ENCODE data around the gene FGD5. TPM values are rescaled to one million over a fixed set of nuclear protein-coding genes. Genes with fewer than 3 reads are reported as not detected.
"Not testable (repeated sequence)": the region's sequence is repeated elsewhere in the genome, so short reads cannot be mapped to it uniquely, and the experiment has no call there.

FGD5 gene
- total RNA-seq, 4 donors from 2014 or later: 3.8 to 10.2 (median 7.6) TPM

DNA sequence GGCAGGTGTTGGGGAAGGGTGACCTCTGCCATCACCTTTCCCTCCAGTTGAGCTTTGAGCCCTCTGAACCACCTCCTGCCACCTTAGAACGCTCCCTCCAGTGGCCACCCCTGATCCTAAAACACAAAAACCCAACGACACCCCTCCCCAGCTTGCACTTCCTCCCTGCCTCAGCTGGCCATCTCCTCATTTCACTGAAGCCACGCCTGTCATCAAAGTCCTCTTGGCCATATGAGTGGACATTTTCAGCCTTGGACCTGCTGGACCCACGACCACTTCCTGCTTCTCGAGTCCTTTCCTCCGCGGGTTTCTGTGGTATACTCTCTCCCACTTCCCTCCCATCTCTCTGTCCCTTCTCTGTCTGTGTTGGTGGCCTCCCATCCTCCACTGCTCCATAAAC is 80.2 kb downstream of the FGD5 start:
- intact Hi-C loops (cut with DNase I; ENCODE audit: low total_unique reads): no loop called here
- no peak overlapping the region for H3K4me3 ChIP-seq (ENCODE audit: low read depth, poor library complexity, severe bottlenecking)
- DNase-seq (ENCODE audit: low spot score in 2 of 2): no peak
- no peak for TF ChIP-seq POLR2A (IDR thresholded peaks at IDR 0.05)
- TF ChIP-seq, protein P1, sequence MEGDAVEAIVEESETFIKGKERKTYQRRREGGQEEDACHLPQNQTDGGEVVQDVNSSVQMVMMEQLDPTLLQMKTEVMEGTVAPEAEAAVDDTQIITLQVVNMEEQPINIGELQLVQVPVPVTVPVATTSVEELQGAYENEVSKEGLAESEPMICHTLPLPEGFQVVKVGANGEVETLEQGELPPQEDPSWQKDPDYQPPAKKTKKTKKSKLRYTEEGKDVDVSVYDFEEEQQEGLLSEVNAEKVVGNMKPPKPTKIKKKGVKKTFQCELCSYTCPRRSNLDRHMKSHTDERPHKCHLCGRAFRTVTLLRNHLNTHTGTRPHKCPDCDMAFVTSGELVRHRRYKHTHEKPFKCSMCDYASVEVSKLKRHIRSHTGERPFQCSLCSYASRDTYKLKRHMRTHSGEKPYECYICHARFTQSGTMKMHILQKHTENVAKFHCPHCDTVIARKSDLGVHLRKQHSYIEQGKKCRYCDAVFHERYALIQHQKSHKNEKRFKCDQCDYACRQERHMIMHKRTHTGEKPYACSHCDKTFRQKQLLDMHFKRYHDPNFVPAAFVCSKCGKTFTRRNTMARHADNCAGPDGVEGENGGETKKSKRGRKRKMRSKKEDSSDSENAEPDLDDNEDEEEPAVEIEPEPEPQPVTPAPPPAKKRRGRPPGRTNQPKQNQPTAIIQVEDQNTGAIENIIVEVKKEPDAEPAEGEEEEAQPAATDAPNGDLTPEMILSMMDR (IDR thresholded peaks at IDR 0.05): no peak
- WGBS, 2 donors: 64 to 88% methylated on average over 7 of the region's 7 CpGs

DNA sequence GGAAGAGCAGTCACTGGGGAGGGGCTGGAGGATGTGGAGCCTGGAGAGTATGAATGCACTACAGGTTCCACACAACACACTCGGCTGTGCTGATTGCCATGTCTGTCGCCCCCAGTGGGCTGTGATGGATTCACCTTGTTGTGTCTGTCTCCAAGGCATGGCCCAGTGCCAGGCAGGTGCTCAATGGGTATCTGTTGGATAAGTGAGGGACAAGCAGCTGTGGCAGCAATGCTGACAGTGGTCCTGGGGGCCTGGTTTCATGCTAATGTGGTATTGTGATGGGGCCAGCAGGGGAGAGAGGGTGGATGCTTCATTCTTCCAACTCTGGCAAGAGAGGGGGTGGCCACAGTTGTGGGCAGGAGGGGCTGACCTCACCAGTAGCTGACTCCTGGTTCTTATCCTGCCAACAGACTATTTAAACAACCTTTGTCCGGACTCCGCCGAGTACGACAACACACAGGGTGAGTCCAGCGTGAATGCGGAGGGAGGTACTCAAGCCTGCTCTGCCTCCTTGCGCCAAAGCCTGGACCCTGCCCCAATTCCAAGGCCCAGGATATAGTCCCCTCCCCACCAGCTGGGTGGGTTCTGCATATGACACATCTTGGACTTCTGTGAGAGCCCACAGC is 81.3 kb downstream of the FGD5 start:
- 91 to 93% methylated on average over 9 of the region's 9 CpGs for WGBS, 2 donors
- intact Hi-C loops (cut with DNase I; ENCODE audit: low total_unique reads): no loop called here
- DNase-seq (ENCODE audit: low spot score in 2 of 2): no peak
- H3K4me3 ChIP-seq (ENCODE audit: low read depth, poor library complexity, severe bottlenecking): no peak overlapping the region
- TF ChIP-seq, protein P1 (IDR thresholded peaks at IDR 0.05): no peak
- TF ChIP-seq POLR2A (IDR thresholded peaks at IDR 0.05): no peak

DNA sequence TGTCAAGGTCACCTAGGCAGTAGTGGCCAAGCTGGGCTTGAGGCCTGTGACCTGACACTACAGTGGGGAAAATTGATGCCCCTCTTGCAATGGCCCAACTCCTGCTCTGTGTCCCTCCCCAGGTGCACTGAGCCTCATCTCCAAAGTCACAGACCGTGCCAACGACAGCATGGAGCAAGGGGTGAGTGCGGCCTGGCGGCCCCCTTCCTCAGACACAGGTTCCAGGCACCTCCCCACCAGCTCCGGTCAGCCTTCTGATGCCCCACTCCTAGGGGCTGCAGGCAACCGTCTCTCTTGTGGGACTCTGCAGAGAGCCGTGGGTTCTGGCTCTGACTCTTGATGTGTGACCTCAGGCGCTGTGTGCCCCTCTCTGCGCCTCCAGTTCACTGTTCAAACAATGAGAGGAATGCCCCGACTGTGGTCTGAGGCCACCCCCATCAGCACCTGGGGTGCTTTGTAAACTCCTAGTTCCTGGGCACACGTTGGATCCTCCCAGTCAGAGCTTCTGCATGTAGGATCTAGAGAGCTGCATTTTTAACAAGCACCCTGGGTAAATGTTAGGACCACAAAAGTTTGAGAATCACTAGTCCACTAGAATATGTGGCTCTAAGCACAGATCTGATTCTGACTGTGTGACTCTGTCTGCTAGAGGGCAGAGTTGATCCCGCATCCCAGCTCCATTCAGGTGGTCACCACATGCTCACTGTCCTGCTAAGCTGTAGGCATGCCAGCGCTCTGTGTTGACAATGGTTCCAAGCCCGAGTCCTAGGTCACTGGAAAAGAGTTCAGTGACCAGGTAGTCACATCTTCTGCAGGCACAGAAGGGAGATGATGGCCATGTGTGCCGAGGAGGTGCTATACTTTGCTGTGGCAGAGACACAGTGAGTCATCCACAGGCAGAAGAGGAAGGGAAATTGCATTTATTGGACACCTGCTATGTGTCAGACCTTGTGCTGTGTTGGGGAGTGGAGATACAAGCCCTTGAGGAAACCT is 82.4 kb downstream of the FGD5 start:
- H3K4me3 ChIP-seq (ENCODE audit: low read depth, poor library complexity, severe bottlenecking): no peak overlapping the region
- intact Hi-C loops (cut with DNase I; ENCODE audit: low total_unique reads): no loop called here
- DNase-seq (ENCODE audit: low spot score in 2 of 2): no peak
- TF ChIP-seq POLR2A (IDR thresholded peaks at IDR 0.05): no peak
- TF ChIP-seq, protein P1 (IDR thresholded peaks at IDR 0.05): no peak
- 81 to 88% methylated on average over 13 of the region's 15 CpGs for WGBS, 2 donors

GRCh38 chr3:14902719-14903118 is 84.0 kb downstream of the FGD5 start:
- TF ChIP-seq, protein P1 (IDR thresholded peaks at IDR 0.05): no peak
- no peak for TF ChIP-seq POLR2A (IDR thresholded peaks at IDR 0.05)
- 11 to 23% methylated on average over 3 to 7 of the region's 7 CpGs for WGBS, 2 donors
- no peak for DNase-seq (ENCODE audit: low spot score in 2 of 2)
- intact Hi-C loops (cut with DNase I; ENCODE audit: low total_unique reads): no loop called here
- H3K4me3 ChIP-seq (ENCODE audit: low read depth, poor library complexity, severe bottlenecking): no peak overlapping the region

DNA sequence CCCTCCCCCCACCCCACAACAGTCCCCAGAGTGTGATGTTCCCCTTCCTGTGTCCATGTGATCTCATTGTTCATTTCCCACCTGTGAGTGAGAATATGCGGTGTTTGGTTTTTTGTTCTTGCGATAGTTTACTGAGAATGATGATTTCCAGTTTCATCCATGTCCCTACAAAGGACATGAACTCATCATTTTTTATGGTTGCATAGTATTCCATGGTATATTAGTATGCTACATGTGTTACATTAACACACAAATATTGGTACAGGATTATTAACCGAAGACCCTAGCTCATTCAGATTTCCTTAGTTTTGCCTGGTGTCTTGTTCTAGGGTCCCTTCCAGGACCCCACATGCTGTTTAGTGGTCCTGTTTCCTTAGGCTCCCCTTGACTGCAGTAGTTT is 84.7 kb downstream of the FGD5 start:
- DNase-seq (ENCODE audit: low spot score in 2 of 2); H3K4me3 ChIP-seq (ENCODE audit: low read depth, poor library complexity, severe bottlenecking); intact Hi-C loops (cut with DNase I; ENCODE audit: low total_unique reads): not testable (repeated sequence)
- 89 to 92% methylated on average over 3 of the region's 3 CpGs for WGBS, 2 donors

- 94 to 95% methylated on average over 6 of the region's 6 CpGs for WGBS, 2 donors
- intact Hi-C loops (cut with DNase I; ENCODE audit: low total_unique reads): no loop called here
Measured at GRCh38 chr3:14905055-14905657, 86.4 kb downstream of the FGD5 start.

More at GRCh38 chr3:14905055-14905657, 86.4 kb downstream of the FGD5 start:
- no peak overlapping the region for H3K4me3 ChIP-seq (ENCODE audit: low read depth, poor library complexity, severe bottlenecking)
- no peak for TF ChIP-seq POLR2A (IDR thresholded peaks at IDR 0.05)
- TF ChIP-seq, protein P1 (IDR thresholded peaks at IDR 0.05): no peak
- no peak for DNase-seq (ENCODE audit: low spot score in 2 of 2)
